Spleen (tissue), 11 donors: ENCODE measurements around the gene SEPTIN5. TPM values are rescaled to one million over a fixed set of nuclear protein-coding genes. Genes with fewer than 3 reads are reported as not detected.

Experiments
- DNase-seq: peaks from one replicate; pipeline ENCODE4 v3.0.0-alpha.2; 2020
- H3K27ac ChIP-seq, 8 donors: fragments of 200-600 bp; sonication (generic) in 7 of 8; 1 replicate in 4 of 8; 2 replicates in 4 of 8; pipeline versions ENCODE4 v1.5.0 to v1.8.0; 2016 to 2021; ENCODE audit warnings: inconsistent platforms in 4 of 8, mild to moderate bottlenecking in 4 of 8, moderate library complexity in 1 of 8
- H3K27me3 ChIP-seq, 7 donors: fragments of 200-600 bp; sonication (generic) in 6 of 7; replicated peaks in 1 of 7; 1 replicate in 4 of 7; 2 replicates in 3 of 7; pipeline versions ENCODE4 v1.5.0 to v1.8.0; 2016 to 2021; ENCODE audit warnings: inconsistent platforms in 3 of 7, mild to moderate bottlenecking in 1 of 7
- H3K36me3 ChIP-seq, 6 donors: fragments of 200-600 bp; sonication (generic) in 5 of 6; 1 replicate in 4 of 6; 2 replicates in 2 of 6; pipeline versions ENCODE4 v1.5.0 to v1.8.0; 2016 to 2021; ENCODE audit warnings: inconsistent platforms in 2 of 6
- H3K4me1 ChIP-seq, 6 donors: fragments of 200-600 bp; sonication (generic) in 5 of 6; 1 replicate in 3 of 6; 2 replicates in 3 of 6; pipeline versions ENCODE4 v1.5.0 to v1.8.0; 2016 to 2021; ENCODE audit warnings: inconsistent platforms in 3 of 6
- H3K4me3 ChIP-seq, 8 donors: fragments of 200-600 bp; sonication (generic) in 7 of 8; 1 replicate in 4 of 8; 2 replicates in 4 of 8; pipeline versions ENCODE4 v1.5.0 to v1.8.0; 2016 to 2021; ENCODE audit warnings: inconsistent platforms in 4 of 8, mild to moderate bottlenecking in 4 of 8, moderate library complexity in 2 of 8
- H3K9me3 ChIP-seq, 8 donors: fragments of 200-600 bp; sonication (generic) in 7 of 8; 1 replicate in 4 of 8; 2 replicates in 4 of 8; pipeline versions ENCODE4 v1.5.0 to v1.8.0; 2016 to 2021; ENCODE audit warnings: inconsistent platforms in 4 of 8
- CTCF ChIP-seq, 11 experiments: fragments of 200-600 bp in 7 of 11; fragments of 450-650 bp in 4 of 11; sonication (generic) in 4 of 11; IDR thresholded peaks in 8 of 11; conservative IDR thresholded peaks in 3 of 11; 1 replicate in 7 of 11; 2 replicates in 4 of 11; pipeline versions ENCODE4 v1.4.0 to v1.8.0; 2016 to 2021; ENCODE audit warnings: antibody characterized with exemption in 11 of 11, inconsistent platforms in 4 of 11, mild to moderate bottlenecking in 1 of 11
- POLR2A ChIP-seq, 3 donors: fragments of 450-650 bp; IDR thresholded peaks; one replicate each; pipeline ENCODE4 v1.5.1; 2017; ENCODE audit warnings: antibody characterized with exemption in 3 of 3, mild to moderate bottlenecking in 1 of 3
- POLR2AphosphoS5 ChIP-seq, 3 donors: sonication (generic); formaldehyde crosslinking; IDR thresholded peaks; one replicate each; pipeline ENCODE4 v1.5.1; 2017; ENCODE audit warnings: antibody characterized with exemption in 3 of 3
- WGBS, 5 donors: extraction: QIAGEN DNeasy Blood & Tissue Kit in 3 of 5; methylation state at CpG; one replicate each; pipeline versions ENCODE4 v1.1.5 to v1.1.7; 2013 to 2018; 5-methylcytosine and 5-hydroxymethylcytosine counted together
- intact Hi-C: fragments of 100-400 bp; cut with DNase I; formaldehyde crosslinking; loops from one replicate; pipeline ENCODE4 v1.15.0; 2023; ENCODE audit warnings: low total_unique reads
- polyA plus RNA-seq, 3 donors: library from polyadenylated mRNA; stranded (reverse); fragments of 200-250 nt; gene quantifications; one replicate each; pipeline ENCODE4 v1.2.1, GENCODE V29; 2013
- total RNA-seq, 7 donors: library from RNA; depleted of rRNA in 3 of 7; stranded (reverse); fragments of >200 nt in 3 of 7; fragmentation: NEBNext Ultra II Directional in 4 of 7; extraction: Animal tissue kit (Norgen Biotek cat#: 25700) in 4 of 7; gene quantifications; one replicate each; pipeline versions ENCODE4 v1.1.0 to v1.2.1, GENCODE V29; 2016 to 2021
- donor health status: healthy with polysubstance abuse.
- donor health status: DM: no; HTN: no; CAD: no; lungs with moderate emphysema.
- donor health status: DM: no; HTN: no; CAD: no.
- donor health status: Bipolar disorder and iron deficiency.
- donor health status: healthy.
- donor health status: DM: no; HTN: no; CAD: no.
- donor health status: DM: yes; HTN: yes; CAD: no.

Gene SEPTIN5
- total and polyA plus RNA-seq, 10 donors, result 4.0 to 19.2 (median 11.8) TPM

- no peak overlapping the region for H3K27ac ChIP-seq
- 70 to 79% (median 72%) methylated on average over 9 of the region's 9 CpGs for WGBS, 5 donors
- no peak overlapping the region for H3K4me3 ChIP-seq
- intact Hi-C loops, result no loop called here
- no peaks in the 10 kb centered on the region for H3K9me3 ChIP-seq
- TF ChIP-seq POLR2A (IDR thresholded peaks at IDR 0.05) (no peak), CTCF (IDR thresholded peaks at IDR 0.05 in 8 of 11, conservative IDR thresholded peaks at IDR 0.05 in 3 of 11) (no peak), POLR2AphosphoS5 (IDR thresholded peaks at IDR 0.05) (no peak)
- no peak for DNase-seq
- H3K36me3 ChIP-seq, result no peaks in the 10 kb centered on the region
- peaks cover 0 to 25% (median 2%) of the 10 kb centered on the region in 6 donors for H3K4me1 ChIP-seq
- peaks cover 0 to 23% (median 0%) of the 10 kb centered on the region in 7 donors for H3K27me3 ChIP-seq
Measured at GRCh38 chr22:19691007-19691720, 23.1 kb upstream of the SEPTIN5 start.

DNA sequence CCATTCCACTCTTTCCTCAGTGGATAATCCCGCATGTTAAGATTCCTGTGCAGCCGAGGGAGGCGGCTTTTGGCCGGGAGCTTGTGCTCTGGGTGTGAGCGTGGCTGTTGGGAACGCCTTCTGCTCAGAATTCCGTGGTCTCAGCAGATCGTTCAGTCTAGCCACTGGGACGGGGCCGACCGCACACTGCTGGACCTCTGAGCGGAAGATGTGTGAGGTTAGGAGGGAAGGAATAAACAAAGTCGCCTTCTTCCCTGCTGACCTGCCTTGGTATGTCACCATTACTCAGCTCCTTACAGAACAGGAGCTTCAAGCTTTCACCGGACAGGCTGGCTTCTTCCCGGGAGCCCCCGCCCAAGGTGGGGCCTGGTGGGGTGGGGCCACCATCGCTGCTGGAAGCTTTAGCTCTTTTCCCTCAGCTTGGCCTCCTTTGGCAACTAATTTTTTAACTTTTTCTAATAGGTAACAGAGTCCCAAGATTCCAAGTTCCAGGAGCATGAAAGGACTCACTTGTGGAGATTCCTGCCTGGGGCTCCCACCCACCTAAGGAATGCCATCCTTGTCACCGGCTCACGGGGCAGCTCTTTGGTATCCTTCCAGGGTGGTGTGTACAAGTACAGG lies 22.5 kb upstream of the SEPTIN5 start:
- WGBS, 5 donors, result 64 to 83% (median 74%) methylated on average over 19 of the region's 19 CpGs
- Histone ChIP-seq H3K36me3 (no peaks in the 10 kb centered on the region), H3K4me1 (peaks cover 0 to 25% (median 2%) of the 10 kb centered on the region in 6 donors), H3K27me3 (peaks cover 0 to 23% (median 0%) of the 10 kb centered on the region in 7 donors), H3K9me3 (no peaks in the 10 kb centered on the region), H3K4me3 (no peak overlapping the region), H3K27ac (no peak overlapping the region)
- TF ChIP-seq CTCF (IDR thresholded peaks at IDR 0.05 in 8 of 11, conservative IDR thresholded peaks at IDR 0.05 in 3 of 11), result no peak
- TF ChIP-seq POLR2AphosphoS5 (IDR thresholded peaks at IDR 0.05), result no peak
- no peak for TF ChIP-seq POLR2A (IDR thresholded peaks at IDR 0.05)
- peak; percentile 56 for DNase-seq
- intact Hi-C loops, result no loop called here

- no peaks in the 10 kb centered on the region for H3K9me3 ChIP-seq
- TF ChIP-seq POLR2A (IDR thresholded peaks at IDR 0.05) (no peak), POLR2AphosphoS5 (IDR thresholded peaks at IDR 0.05) (no peak), CTCF (IDR thresholded peaks at IDR 0.05 in 8 of 11, conservative IDR thresholded peaks at IDR 0.05 in 3 of 11) (no peak)
- peaks cover 0 to 14% (median 0%) of the 10 kb centered on the region in 7 donors for H3K27me3 ChIP-seq
- DNase-seq, result peak; percentile 51
- intact Hi-C loops, result no loop called here
- no peaks in the 10 kb centered on the region for H3K36me3 ChIP-seq
- 90 to 97% (median 93%) methylated on average over 14 of the region's 14 CpGs for WGBS, 5 donors
- no peak overlapping the region for H3K4me3 ChIP-seq
- peaks cover 0 to 18% (median under 1%) of the 10 kb centered on the region in 6 donors for H3K4me1 ChIP-seq
- H3K27ac ChIP-seq, result no peak overlapping the region
Measured at GRCh38 chr22:19693581-19693980, 20.7 kb upstream of the SEPTIN5 start.

DNA sequence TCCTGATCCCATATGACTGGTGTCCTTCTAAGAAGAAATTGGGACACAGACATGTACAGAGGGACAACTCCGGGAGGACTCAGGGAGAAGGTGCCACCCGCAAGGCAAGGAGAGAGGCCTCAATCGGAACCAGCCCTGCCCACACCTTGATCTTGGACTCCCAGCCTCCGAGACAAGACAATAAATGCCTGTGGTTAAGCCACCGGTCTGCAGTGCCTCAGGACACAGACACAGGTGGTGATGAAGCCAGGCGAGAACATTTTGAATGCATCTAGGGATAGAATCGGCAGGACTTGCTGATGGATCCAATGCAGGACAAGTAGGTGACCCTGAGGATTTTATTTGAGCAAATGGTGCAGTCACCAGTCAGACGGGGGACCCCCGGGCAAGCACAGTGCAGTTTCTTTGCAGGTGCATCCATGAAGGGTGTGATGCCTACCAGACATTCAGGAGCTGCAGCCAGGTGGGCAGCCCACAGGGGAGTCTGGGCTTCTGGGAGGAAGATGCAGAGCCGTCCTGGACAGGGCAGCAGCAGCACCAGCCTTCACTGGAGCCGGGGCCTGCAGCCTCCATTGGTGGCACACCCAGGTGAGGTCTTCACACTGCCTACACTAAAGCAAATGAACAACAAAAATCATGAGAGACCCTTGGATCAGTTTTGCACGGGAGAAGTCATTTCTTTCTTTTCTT lies 20.2 kb upstream of the SEPTIN5 start:
- peak; percentile 67 for DNase-seq
- H3K27ac ChIP-seq, result no peak overlapping the region
- no peaks in the 10 kb centered on the region for H3K36me3 ChIP-seq
- no peaks in the 10 kb centered on the region for H3K9me3 ChIP-seq
- H3K4me3 ChIP-seq, result no peak overlapping the region
- peaks cover 0 to 12% (median 0%) of the 10 kb centered on the region in 6 donors for H3K4me1 ChIP-seq
- 85 to 94% (median 91%) methylated on average over 12 of the region's 12 CpGs for WGBS, 5 donors
- TF ChIP-seq POLR2AphosphoS5 (IDR thresholded peaks at IDR 0.05) (no peak), CTCF (IDR thresholded peaks at IDR 0.05 in 8 of 11, conservative IDR thresholded peaks at IDR 0.05 in 3 of 11) (no peak), POLR2A (IDR thresholded peaks at IDR 0.05) (no peak)
- intact Hi-C loops, result no loop called here
- peaks cover 0 to 9% (median 0%) of the 10 kb centered on the region in 7 donors for H3K27me3 ChIP-seq
